NCI-H1092 treated with DMSO at 0.1 percent for 48 hours (cell line): ENCODE results near the gene EXOSC7.

Experiments used
- DNase-seq: peaks from one replicate; lab custom pipeline; 2025; lab: John Stamatoyannopoulos, UW

The EXOSC7 gene

GRCh38 chr3:44993471-44994205 lies 17.6 kb downstream of the EXOSC7 start:
- DNase-seq, result no peak

GRCh38 chr3:44995142-44995770 lies 19.2 kb downstream of the EXOSC7 start:
- peak; percentile 48 for DNase-seq

GRCh38 chr3:44996556-44996969 lies 20.5 kb downstream of the EXOSC7 start:
- no peak for DNase-seq

- DNase-seq, result no peak
Measured at GRCh38 chr3:44999782-45000181, 23.7 kb downstream of the EXOSC7 start.

GRCh38 chr3:45000823-45001222 lies 24.8 kb downstream of the EXOSC7 start:
- no peak for DNase-seq

- DNase-seq, result no peak
Measured at GRCh38 chr3:45001738-45002137, 25.7 kb downstream of the EXOSC7 start.

GRCh38 chr3:45002139-45002660 lies 26.2 kb downstream of the EXOSC7 start:
- DNase-seq, result no peak

GRCh38 chr3:45002720-45003119 lies 26.7 kb downstream of the EXOSC7 start:
- no peak for DNase-seq

GRCh38 chr3:45003406-45003805 lies 27.4 kb downstream of the EXOSC7 start:
- DNase-seq, result no peak

GRCh38 chr3:45003859-45004258 lies 27.8 kb downstream of the EXOSC7 start:
- DNase-seq, result no peak

GRCh38 chr3:45007091-45007490 lies 31.0 kb downstream of the EXOSC7 start:
- no peak for DNase-seq

- DNase-seq, result no peak
Measured at GRCh38 chr3:45008117-45008516, 32.1 kb downstream of the EXOSC7 start.

GRCh38 chr3:45009868-45010267 lies 33.8 kb downstream of the EXOSC7 start:
- no peak for DNase-seq

GRCh38 chr3:45010811-45011333 lies 34.8 kb downstream of the EXOSC7 start:
- DNase-seq, result no peak

- DNase-seq, result no peak
Measured at GRCh38 chr3:45011756-45012508, 35.9 kb downstream of the EXOSC7 start.

- no peak for DNase-seq
Measured at GRCh38 chr3:45012577-45012976, 36.5 kb downstream of the EXOSC7 start.

- no peak for DNase-seq
Measured at GRCh38 chr3:45016916-45017315, 40.9 kb downstream of the EXOSC7 start.

GRCh38 chr3:45017821-45018220 lies 41.8 kb downstream of the EXOSC7 start:
- no peak for DNase-seq

GRCh38 chr3:45020534-45020933 lies 44.5 kb downstream of the EXOSC7 start:
- DNase-seq, result no peak

GRCh38 chr3:45021524-45022297 lies 45.7 kb downstream of the EXOSC7 start:
- DNase-seq, result no peak

GRCh38 chr3:45023675-45024074 lies 47.6 kb downstream of the EXOSC7 start:
- DNase-seq, result no peak
